Endothelial cell of umbilical vein (primary cell): ENCODE measurements around the gene ODAD4. TPM values are rescaled to one million over a fixed set of nuclear protein-coding genes. Genes with fewer than 3 reads are reported as not detected.

Experiments used
- BruUV-seq: library from RNA; stranded (reverse); fragments of 400-500 nt; replicated peaks from 2 replicates; lab custom pipeline; 2021; lab: Mats Ljungman, UMichigan
- CTCF ChIA-PET: fragments of 300-600, 350-600 bp; sonication (Branson Sonifier 250); formaldehyde crosslinking; loops from one replicate; lab custom pipeline; 2021; ENCODE audit warnings: antibody characterized with exemption, inconsistent platforms; lab: Charles Lee
- POLR2A ChIA-PET: fragments of 300-600, 350-600 bp; sonication (Branson Sonifier 250); formaldehyde crosslinking; loops from one replicate; lab custom pipeline; 2021; ENCODE audit warnings: antibody characterized with exemption, inconsistent platforms; lab: Charles Lee
- DNase-seq: peaks from one replicate; pipeline ENCODE4 v3.0.0-alpha.2; 2011; ENCODE audit warnings: low read depth, low spot score
- FAIRE-seq: peaks from 2 replicates; lab custom pipeline; 2011; peaks lifted over from hg19 to GRCh38; lab: Jason Lieb, UNC
- H2AFZ ChIP-seq: 2 replicates; pipeline ENCODE4 v1.6.0; 2012; ENCODE audit warnings: low read depth, low read length, control low read depth, inconsistent platforms
- H3K27ac ChIP-seq: 2 replicates; pipeline ENCODE4 v1.5.1; 2011; ENCODE audit warnings: low read depth, mild to moderate bottlenecking, control low read depth, low read length, moderate library complexity; ENCODE audit not compliant: insufficient read depth
- H3K27me3 ChIP-seq, 2 experiments: 2 replicates each; pipeline versions ENCODE4 v1.6.0 to v1.6.1; 2011; ENCODE audit warnings: low read length in 2 of 2, mixed read lengths in 1 of 2; ENCODE audit not compliant: control insufficient read depth in 2 of 2, insufficient read depth in 2 of 2
- H3K36me3 ChIP-seq, 2 experiments: 2 replicates in 1 of 2; 3 replicates in 1 of 2; pipeline ENCODE4 v1.5.1; 2011; ENCODE audit warnings: low read length in 2 of 2, mild to moderate bottlenecking in 1 of 2, moderate library complexity in 1 of 2; ENCODE audit not compliant: control insufficient read depth in 2 of 2, insufficient read depth in 2 of 2; ENCODE audit errors: extremely low read depth in 1 of 2
- H3K4me1 ChIP-seq: 3 replicates; pipeline ENCODE4 v1.5.1; 2011; ENCODE audit warnings: mild to moderate bottlenecking, low read length; ENCODE audit not compliant: control insufficient read depth, insufficient read depth; ENCODE audit errors: extremely low read depth
- H3K4me2 ChIP-seq: 2 replicates; pipeline ENCODE4 v1.6.1; 2011; ENCODE audit warnings: low read length, control low read depth, mixed read lengths; ENCODE audit not compliant: insufficient read depth
- H3K4me3 ChIP-seq, 3 experiments: fragments of 200-600 bp in 1 of 3; sonication (generic), shearing (Covaris generic) in 1 of 3; replicated peaks in 1 of 3; 2 replicates each; pipeline ENCODE4 v1.5.1; 2011 to 2016; ENCODE audit warnings: control low read depth in 3 of 3, low read length in 3 of 3, mild to moderate bottlenecking in 2 of 3, inconsistent platforms in 1 of 3, low read depth in 1 of 3, moderate library complexity in 1 of 3; ENCODE audit not compliant: insufficient read depth in 1 of 3
- H3K79me2 ChIP-seq: 2 replicates; pipeline ENCODE4 v1.6.0; 2012; ENCODE audit warnings: low read length, inconsistent platforms; ENCODE audit not compliant: control insufficient read depth, insufficient read depth
- H3K9ac ChIP-seq: replicated peaks from 2 replicates; pipeline ENCODE3; 2011; ENCODE audit warnings: low read length, control low read depth; ENCODE audit not compliant: insufficient read depth; ENCODE audit errors: extremely low read depth
- H3K9me1 ChIP-seq: replicated peaks from 3 replicates; pipeline ENCODE4 v1.6.0; 2011; ENCODE audit warnings: mild to moderate bottlenecking, low read length; ENCODE audit not compliant: control insufficient read depth, insufficient read depth; ENCODE audit errors: extremely low read depth
- H3K9me3 ChIP-seq: replicated peaks from 2 replicates; pipeline ENCODE4 v1.5.1; 2012; ENCODE audit warnings: low read length, inconsistent platforms; ENCODE audit not compliant: control insufficient read depth, insufficient read depth
- H4K20me1 ChIP-seq: replicated peaks from 2 replicates; pipeline ENCODE3; 2011; ENCODE audit warnings: mild to moderate bottlenecking, low read length; ENCODE audit not compliant: control insufficient read depth, insufficient read depth; ENCODE audit errors: extremely low read depth
- CTCF ChIP-seq, 2 donors: IDR thresholded peaks; 1 replicate in 1 of 2; 2 replicates in 1 of 2; pipeline ENCODE4 v1.5.1; 2011; ENCODE audit warnings: low read length in 2 of 2, mild to moderate bottlenecking in 2 of 2, moderate library complexity in 2 of 2, control low read depth in 1 of 2, inconsistent platforms in 1 of 2, low read depth in 1 of 2; ENCODE audit not compliant: insufficient read depth in 1 of 2; ENCODE audit errors: extremely low read depth in 1 of 2
- EZH2 ChIP-seq: IDR thresholded peaks from 2 replicates; pipeline ENCODE4 v1.6.1; 2012; ENCODE audit warnings: borderline replicate concordance, low read depth, mild to moderate bottlenecking, moderate library complexity, low read length, inconsistent platforms; ENCODE audit not compliant: severe bottlenecking
- FOS ChIP-seq: IDR thresholded peaks from 2 replicates; pipeline ENCODE4 v1.6.1; 2011; ENCODE audit warnings: mild to moderate bottlenecking, low read length, moderate library complexity, borderline replicate concordance; ENCODE audit not compliant: insufficient read depth
- GATA2 ChIP-seq: IDR thresholded peaks from 2 replicates; pipeline ENCODE4 v1.7.0; 2011; ENCODE audit warnings: low read depth, mild to moderate bottlenecking, moderate library complexity, mixed read lengths, low read length; ENCODE audit not compliant: insufficient read length, insufficient read depth
- JUN ChIP-seq: IDR thresholded peaks from 2 replicates; pipeline ENCODE4 v1.6.1; 2011; ENCODE audit warnings: borderline replicate concordance, low read depth; ENCODE audit not compliant: insufficient read length, insufficient read depth
- MAX ChIP-seq: IDR thresholded peaks from 2 replicates; pipeline ENCODE4 v1.6.1; 2011; ENCODE audit not compliant: insufficient read depth, insufficient read length
- MYC ChIP-seq: IDR thresholded peaks from one replicate; pipeline ENCODE4 v1.6.1; 2011; ENCODE audit warnings: mild to moderate bottlenecking, low read depth, low read length
- POLR2A ChIP-seq: IDR thresholded peaks from 2 replicates; pipeline ENCODE4 v1.6.1; 2012; ENCODE audit warnings: low read depth, mild to moderate bottlenecking, control low read depth, low read length
- POLR2AphosphoS5 ChIP-seq: IDR thresholded peaks from 2 replicates; pipeline ENCODE4 v1.6.1; 2012; ENCODE audit warnings: low read depth, mild to moderate bottlenecking, control low read depth, low read length, moderate library complexity; ENCODE audit not compliant: insufficient read depth
- dilution Hi-C: fragments of 300-500 bp; cut with MboI; formaldehyde crosslinking; loops from one replicate; pipeline ENCODE4 v1.15.0; 2019; ENCODE audit warnings: low sequenced_read_pairs; ENCODE audit not compliant: extremely low pct_ligation_motif_present
- intact Hi-C: fragments of 100-400 bp; cut with micrococcal nuclease; formaldehyde crosslinking; loops from one replicate; pipeline ENCODE4 v1.10.0; 2022
- polyA plus RNA-seq, 4 experiments: library from polyadenylated mRNA; depleted of rRNA in 3 of 4; stranded (reverse) in 3 of 4; unstranded in 1 of 4; fragments of >200 nt; gene quantifications; 2 replicates each; pipeline versions ENCODE4 v1.2.1 to v1.2.3, GENCODE V29; 2011 to 2012; ENCODE audit warnings: missing spikeins in 1 of 4
- total RNA-seq: library from RNA; stranded (reverse); gene quantifications from 2 replicates; pipeline ENCODE4 v1.2.3, GENCODE V29; 2021

Gene ODAD4
- total and polyA plus RNA-seq, 2 donors (not counting 3 experiments of a cell fraction or from before 2014, with no cell fraction given), result 0.19 to 1.0 TPM

GRCh38 chr17:41904242-41904841 lies 26.1 kb upstream of the ODAD4 start:
- H2AFZ ChIP-seq, result no peak overlapping the region
- no peak overlapping the region for H3K4me3 ChIP-seq
- H3K79me2 ChIP-seq, result peaks cover 8% of the 10 kb centered on the region
- H3K9me1 ChIP-seq, result no peaks in the 10 kb centered on the region
- TF ChIP-seq EZH2, result no peak
- no peak for TF ChIP-seq POLR2A
- no peak for TF ChIP-seq GATA2
- TF ChIP-seq MAX, result no peak
- TF ChIP-seq POLR2AphosphoS5, result no peak
- no peak for TF ChIP-seq CTCF (IDR thresholded peaks at IDR 0.05; ENCODE audit: extremely low read depth in 1 of 2, insufficient read depth in 1 of 2, low read depth in 1 of 2, low read length in 2 of 2)
- no peak for TF ChIP-seq FOS
- TF ChIP-seq MYC, result no peak
- no peak for TF ChIP-seq JUN
- H3K9ac ChIP-seq, result no peak overlapping the region
- no peaks in the 10 kb centered on the region for H3K27me3 ChIP-seq
- H3K9me3 ChIP-seq, result no peaks in the 10 kb centered on the region
- H3K36me3 ChIP-seq, result peaks cover 29 to 60% of the 10 kb centered on the region in 2 experiments
- intact Hi-C loops, result no loop called here
- H4K20me1 ChIP-seq, result no peaks in the 10 kb centered on the region
- no peaks in the 10 kb centered on the region for H3K4me1 ChIP-seq
- POLR2A ChIA-PET, result no interaction called here
- H3K27ac ChIP-seq, result no peak overlapping the region
- DNase-seq (no peak), FAIRE-seq (no peak)
- CTCF ChIA-PET, result no interaction called here
- no TSS peak for BruUV-seq
- H3K4me2 ChIP-seq, result no peak overlapping the region
- dilution Hi-C loops, result no loop called here
